ENCODE results near the gene PRSS50.

- TF ChIP-seq CTCF (IDR thresholded peaks at IDR 0.05) (no peak), EZH2phosphoT487 (IDR thresholded peaks at IDR 0.05; ENCODE audit: borderline replicate concordance, low read depth) (no peak), CHD2 (IDR thresholded peaks at IDR 0.05; ENCODE audit: low read length, partially characterized antibody) (no peak), REST (IDR thresholded peaks at IDR 0.05; ENCODE audit: low read depth, low read length) (no peak), POLR2AphosphoS5 (IDR thresholded peaks at IDR 0.05; ENCODE audit: low read depth, low read length) (no peak), FOSL2 (IDR thresholded peaks at IDR 0.05; ENCODE audit: borderline replicate concordance, low read depth) (no peak), GABPA (IDR thresholded peaks at IDR 0.05; ENCODE audit: low read depth) (no peak), RFX5 (IDR thresholded peaks at IDR 0.05; ENCODE audit: low read length) (no peak), NRF1 (IDR thresholded peaks at IDR 0.05; ENCODE audit: low read depth, low read length) (no peak), FOXM1 (IDR thresholded peaks at IDR 0.05; ENCODE audit: low read depth) (no peak), EP300 (IDR thresholded peaks at IDR 0.05; ENCODE audit: borderline replicate concordance in 1 of 2, low read depth in 1 of 2, low read length in 1 of 2) (no peak), RCOR1 (IDR thresholded peaks at IDR 0.05; ENCODE audit: low read length) (no peak), USF1 (IDR thresholded peaks at IDR 0.05; ENCODE audit: borderline replicate concordance, low read depth) (no peak)
Measured at GRCh38 chr3:46665763-46666452, 51.8 kb downstream of the PRSS50 start.
